Sigmoid colon (tissue), 4 donors: Measurements from ENCODE around the gene CX3CL1.

Experiments used
- EP300 ChIP-seq, 4 donors: sonication (generic); formaldehyde crosslinking; IDR thresholded peaks; one replicate each; pipeline ENCODE4 v1.6.1; 2017; ENCODE audit warnings: antibody characterized with exemption in 4 of 4
- POLR2A ChIP-seq, 2 donors: fragments of 450-650 bp; IDR thresholded peaks; one replicate each; pipeline ENCODE4 v1.6.1; 2016; ENCODE audit warnings: antibody characterized with exemption in 2 of 2, mild to moderate bottlenecking in 2 of 2, moderate library complexity in 2 of 2
- TF ChIP-seq, protein P1 (sequence below), 4 experiments: fragments of 450-650 bp in 3 of 4; fragments of 200-600 bp in 1 of 4; IDR thresholded peaks; one replicate each; pipeline ENCODE4 v1.5.1; 2016 to 2019; ENCODE audit warnings: antibody characterized with exemption in 4 of 4, mild to moderate bottlenecking in 3 of 4, moderate library complexity in 2 of 4

DNA sequence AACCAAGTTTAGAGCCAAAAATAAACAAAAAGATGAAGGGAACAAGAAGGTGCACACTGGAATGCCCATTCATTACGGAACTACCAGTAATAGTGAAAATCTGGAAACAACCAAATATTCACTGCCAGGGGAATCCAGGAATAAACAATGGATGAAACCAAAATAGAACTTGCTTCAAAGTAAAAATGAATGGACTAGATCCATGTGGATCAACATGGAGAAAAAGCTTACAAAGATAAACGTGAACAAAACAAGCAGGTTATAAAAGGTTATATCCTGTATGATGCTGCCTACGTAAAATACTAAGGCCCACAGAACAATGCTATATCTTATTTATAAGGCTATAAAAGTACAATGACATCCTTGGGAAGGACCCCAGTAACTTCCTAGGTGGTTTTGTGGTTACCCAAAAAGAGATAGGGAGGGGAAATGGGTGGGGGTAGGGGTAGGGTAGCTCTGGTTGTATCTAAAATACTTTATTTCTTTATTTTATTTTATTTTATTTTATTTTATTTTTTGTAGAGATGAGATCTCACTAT is 26.6 kb upstream of the CX3CL1 start:
- TF ChIP-seq, protein P1, sequence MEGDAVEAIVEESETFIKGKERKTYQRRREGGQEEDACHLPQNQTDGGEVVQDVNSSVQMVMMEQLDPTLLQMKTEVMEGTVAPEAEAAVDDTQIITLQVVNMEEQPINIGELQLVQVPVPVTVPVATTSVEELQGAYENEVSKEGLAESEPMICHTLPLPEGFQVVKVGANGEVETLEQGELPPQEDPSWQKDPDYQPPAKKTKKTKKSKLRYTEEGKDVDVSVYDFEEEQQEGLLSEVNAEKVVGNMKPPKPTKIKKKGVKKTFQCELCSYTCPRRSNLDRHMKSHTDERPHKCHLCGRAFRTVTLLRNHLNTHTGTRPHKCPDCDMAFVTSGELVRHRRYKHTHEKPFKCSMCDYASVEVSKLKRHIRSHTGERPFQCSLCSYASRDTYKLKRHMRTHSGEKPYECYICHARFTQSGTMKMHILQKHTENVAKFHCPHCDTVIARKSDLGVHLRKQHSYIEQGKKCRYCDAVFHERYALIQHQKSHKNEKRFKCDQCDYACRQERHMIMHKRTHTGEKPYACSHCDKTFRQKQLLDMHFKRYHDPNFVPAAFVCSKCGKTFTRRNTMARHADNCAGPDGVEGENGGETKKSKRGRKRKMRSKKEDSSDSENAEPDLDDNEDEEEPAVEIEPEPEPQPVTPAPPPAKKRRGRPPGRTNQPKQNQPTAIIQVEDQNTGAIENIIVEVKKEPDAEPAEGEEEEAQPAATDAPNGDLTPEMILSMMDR (IDR thresholded peaks at IDR 0.05) = no peak
- TF ChIP-seq EP300 (IDR thresholded peaks at IDR 0.05) (no peak), POLR2A (IDR thresholded peaks at IDR 0.05) (no peak)
